IMR-90 (cell line): Measurements from ENCODE around the gene STRN.

Source experiments
- BHLHE40 ChIP-seq: fragments of 150-350 bp; IDR thresholded peaks from 2 replicates; pipeline ENCODE4 v1.6.1; 2016; ENCODE audit warnings: mild to moderate bottlenecking, low read depth, low read length
- CEBPB ChIP-seq: IDR thresholded peaks from 2 replicates; pipeline ENCODE4 v1.6.1; 2012; ENCODE audit warnings: low read depth, low read length, improper control_type of control experiment
- CTCF ChIP-seq: conservative IDR thresholded peaks from 2 replicates; pipeline ENCODE4 v1.5.1; 2012; ENCODE audit warnings: mild to moderate bottlenecking, low read depth, low read length, improper control_type of control experiment
- ELK1 ChIP-seq: fragments of 150-350 bp; IDR thresholded peaks from 2 replicates; pipeline ENCODE4 v1.6.1; 2016; ENCODE audit warnings: low read depth, mild to moderate bottlenecking, low read length, moderate library complexity, borderline replicate concordance
- FOS ChIP-seq: fragments of 150-350 bp; IDR thresholded peaks from 2 replicates; pipeline ENCODE4 v1.6.1; 2016; ENCODE audit warnings: low read depth, low read length
- MAFK ChIP-seq: IDR thresholded peaks from 2 replicates; pipeline ENCODE4 v1.6.1; 2012; ENCODE audit warnings: low read depth, low read length, improper control_type of control experiment
- POLR2A ChIP-seq: IDR thresholded peaks from 2 replicates; pipeline ENCODE4 v1.6.1; 2012; ENCODE audit warnings: mild to moderate bottlenecking, low read depth, low read length
- RAD21 ChIP-seq: IDR thresholded peaks from 2 replicates; pipeline ENCODE4 v1.6.1; 2012; ENCODE audit warnings: low read length, improper control_type of control experiment
- RFX5 ChIP-seq: IDR thresholded peaks from 2 replicates; pipeline ENCODE4 v1.8.0; 2012; ENCODE audit warnings: low read depth, mild to moderate bottlenecking, low read length, moderate library complexity
- SMC3 ChIP-seq: fragments of 150-350 bp; IDR thresholded peaks from 2 replicates; pipeline ENCODE4 v1.6.1; 2016; ENCODE audit warnings: low read depth, mild to moderate bottlenecking, antibody characterized with exemption, low read length, moderate library complexity

- TF ChIP-seq CTCF, result no peak
- TF ChIP-seq RAD21, result no peak
- TF ChIP-seq ELK1, result no peak
- no peak for TF ChIP-seq POLR2A
- TF ChIP-seq MAFK, result no peak
- no peak for TF ChIP-seq CEBPB
- no peak for TF ChIP-seq SMC3
- no peak for TF ChIP-seq RFX5
- no peak for TF ChIP-seq FOS
- no peak for TF ChIP-seq BHLHE40
Observed at GRCh38 chr2:36919041-36919837, 47.1 kb downstream of the STRN start.
